Thymus (tissue), 14 donors: Measurements from ENCODE around the gene LYG2. TPM values are rescaled to one million over a fixed set of nuclear protein-coding genes. Genes with fewer than 3 reads are reported as not detected.
"Not testable (repeated sequence)": the region's sequence is repeated elsewhere in the genome, so short reads cannot be mapped to it uniquely, and the experiment has no call there.

Experiments used
- DNase-seq, 9 donors: peaks; one replicate each; pipeline ENCODE4 v3.0.0-alpha.2; 2013; ENCODE audit warnings: low spot score in 9 of 9, low read depth in 6 of 9, missing footprints in 1 of 9
- H3K27ac ChIP-seq, 2 donors: one replicate each; pipeline ENCODE4 v1.5.1; 2013; ENCODE audit warnings: control low read depth in 1 of 2, low read depth in 1 of 2, low read length in 1 of 2, mild to moderate bottlenecking in 1 of 2, moderate library complexity in 1 of 2
- H3K27me3 ChIP-seq, 2 donors: one replicate each; pipeline ENCODE4 v1.5.1; 2013; ENCODE audit warnings: low read length in 1 of 2; ENCODE audit not compliant: control insufficient read depth in 2 of 2, insufficient read depth in 1 of 2
- H3K36me3 ChIP-seq, 2 donors: one replicate each; pipeline ENCODE4 v1.5.1; 2013; ENCODE audit warnings: low read length in 1 of 2, mild to moderate bottlenecking in 1 of 2, moderate library complexity in 1 of 2; ENCODE audit not compliant: control insufficient read depth in 2 of 2, insufficient read depth in 2 of 2
- H3K4me1 ChIP-seq, 2 donors: one replicate each; pipeline ENCODE4 v1.5.1; 2013; ENCODE audit warnings: low read length in 2 of 2; ENCODE audit not compliant: control insufficient read depth in 2 of 2, insufficient read depth in 2 of 2
- H3K4me3 ChIP-seq, 2 donors: one replicate each; pipeline ENCODE4 v1.5.1; 2013; ENCODE audit warnings: low read length in 2 of 2, control low read depth in 1 of 2, mild to moderate bottlenecking in 1 of 2
- H3K9me3 ChIP-seq, 2 donors: one replicate each; pipeline ENCODE4 v1.5.1; 2013; ENCODE audit warnings: low read length in 1 of 2, mild to moderate bottlenecking in 1 of 2; ENCODE audit not compliant: control insufficient read depth in 2 of 2, insufficient read depth in 1 of 2
- WGBS: extraction: QIAGEN DNeasy Blood & Tissue Kit; methylation state at CpG from one replicate; pipeline ENCODE4 v1.1.7; 2013; 5-methylcytosine and 5-hydroxymethylcytosine counted together
- long read RNA-seq, 10 donors: transcript quantifications; one replicate each; lab custom pipeline, GENCODE V29; 2026
- polyA plus RNA-seq: library from polyadenylated mRNA; stranded (reverse); fragments of 200-250 nt; gene quantifications from one replicate; pipeline ENCODE4 v1.2.3, GENCODE V29; 2013
- total RNA-seq: library from RNA; stranded (reverse); fragments of 120-200 nt; gene quantifications from one replicate; pipeline ENCODE4 v1.2.4, GENCODE V29; 2013
- donor health status: healthy.

LYG2 gene
- not detected for total RNA-seq
- polyA plus RNA-seq: 0.09 TPM
- long read RNA-seq, donor 1: 0 reads
- long read RNA-seq, donor 2: 0 reads
- long read RNA-seq, donor 3: 0 reads
- long read RNA-seq, donor 4: 0 reads
- long read RNA-seq, donor 5: 0 reads
- long read RNA-seq, donor 6: 0 reads
- long read RNA-seq, donor 7: 0 reads
- long read RNA-seq, donor 8: 0 reads
- long read RNA-seq, donor 9: 0 reads
- long read RNA-seq, donor 10: 0 reads

GRCh38 chr2:99255491-99256318, at the start of gene LYG2:
LYG2 (minus strand) TSS chr2:99255666; CDS start chr2:99254260, 1,406 bp downstream.
- DNase-seq: no peak
- no peak within 1 kb of the TSS for H3K4me3 ChIP-seq
- no peaks in the 10 kb centered on the region for H3K27me3 ChIP-seq
- no peak within 1 kb of the TSS for H3K27ac ChIP-seq
- no peaks in the 10 kb centered on the region for H3K9me3 ChIP-seq
- no peaks in the 10 kb centered on the region for H3K36me3 ChIP-seq
- 47% methylated on average over 7 of the region's 7 CpGs for WGBS
- H3K4me1 ChIP-seq: no peaks in the 10 kb centered on the region

- not testable (repeated sequence) for H3K9me3 ChIP-seq, H3K27ac ChIP-seq, H3K4me1 ChIP-seq, H3K27me3 ChIP-seq, H3K4me3 ChIP-seq, H3K36me3 ChIP-seq, DNase-seq
- WGBS: 99% methylated on average over 2 of the region's 2 CpGs
Observed at GRCh38 chr2:99301097-99301496, 45.6 kb upstream of the LYG2 start, which contains the start of gene LYG1. LYG1 (minus strand) TSS chr2:99301197; CDS start chr2:99295670, 5,527 bp downstream.

- Histone ChIP-seq H3K4me1 (no peaks in the 10 kb centered on the region), H3K36me3 (peaks cover 0 to 3% of the 10 kb centered on the region in 2 donors), H3K4me3 (no peak overlapping the region), H3K9me3 (no peaks in the 10 kb centered on the region), H3K27me3 (no peaks in the 10 kb centered on the region), H3K27ac (no peak overlapping the region)
- WGBS: 97% methylated on average over 7 of the region's 7 CpGs
- no peak for DNase-seq
Observed at GRCh38 chr2:99299580-99299979, 44.1 kb upstream of the LYG2 start.

- peaks cover 0 to 3% of the 10 kb centered on the region in 2 donors for H3K36me3 ChIP-seq
- H3K9me3 ChIP-seq: no peaks in the 10 kb centered on the region
- 98% methylated on average over 2 of the region's 2 CpGs for WGBS
- no peak for DNase-seq
- H3K4me3 ChIP-seq: no peak overlapping the region
- no peaks in the 10 kb centered on the region for H3K27me3 ChIP-seq
- no peak overlapping the region for H3K27ac ChIP-seq
- no peaks in the 10 kb centered on the region for H3K4me1 ChIP-seq
Observed at GRCh38 chr2:99297994-99298393, 42.5 kb upstream of the LYG2 start.

GRCh38 chr2:99285526-99285925, 30.1 kb upstream of the LYG2 start:
- no peaks in the 10 kb centered on the region for H3K27me3 ChIP-seq
- no peak overlapping the region for H3K4me3 ChIP-seq
- 97% methylated on average over 7 of the region's 7 CpGs for WGBS
- peaks cover 2 to 11% of the 10 kb centered on the region in 2 donors for H3K36me3 ChIP-seq
- peak in 1 of 9 donors; percentile 8 for DNase-seq
- H3K27ac ChIP-seq: no peak overlapping the region
- no peaks in the 10 kb centered on the region for H3K9me3 ChIP-seq
- H3K4me1 ChIP-seq: no peaks in the 10 kb centered on the region

- Histone ChIP-seq H3K9me3 (no peaks in the 10 kb centered on the region), H3K4me1 (no peaks in the 10 kb centered on the region), H3K4me3 (no peak overlapping the region), H3K27me3 (no peaks in the 10 kb centered on the region), H3K36me3 (peaks cover 2 to 11% of the 10 kb centered on the region in 2 donors), H3K27ac (no peak overlapping the region)
- DNase-seq: no peak
Observed at GRCh38 chr2:99279969-99280695, 24.7 kb upstream of the LYG2 start.

GRCh38 chr2:99278793-99279291, 23.4 kb upstream of the LYG2 start:
- no peak overlapping the region for H3K4me3 ChIP-seq
- peaks cover 0 to 3% of the 10 kb centered on the region in 2 donors for H3K36me3 ChIP-seq
- no peaks in the 10 kb centered on the region for H3K4me1 ChIP-seq
- 97% methylated on average over 2 of the region's 2 CpGs for WGBS
- H3K27ac ChIP-seq: no peak overlapping the region
- H3K9me3 ChIP-seq: no peaks in the 10 kb centered on the region
- no peaks in the 10 kb centered on the region for H3K27me3 ChIP-seq
- no peak for DNase-seq

GRCh38 chr2:99278195-99278765, 22.8 kb upstream of the LYG2 start:
- H3K9me3 ChIP-seq, H3K27ac ChIP-seq, H3K4me3 ChIP-seq, H3K4me1 ChIP-seq, H3K27me3 ChIP-seq, DNase-seq, H3K36me3 ChIP-seq: not testable (repeated sequence)
- WGBS: 97% methylated on average over 5 of the region's 5 CpGs
